Kidney epithelial cell (primary cell): ENCODE measurements around the gene EPS8L3. TPM values are rescaled to one million over a fixed set of nuclear protein-coding genes. Genes with fewer than 3 reads are reported as not detected.

Source experiments
- DNase-seq: peaks from one replicate; pipeline ENCODE4 v3.0.0-alpha.2; 2010; ENCODE audit warnings: low read depth
- H3K27me3 ChIP-seq: 2 replicates; pipeline ENCODE4 v1.6.0; 2011; ENCODE audit warnings: low read length; ENCODE audit not compliant: control insufficient read depth, insufficient read depth
- H3K36me3 ChIP-seq: 2 replicates; pipeline ENCODE4 v1.5.1; 2011; ENCODE audit warnings: low read length; ENCODE audit not compliant: control insufficient read depth, insufficient read depth
- H3K4me3 ChIP-seq: 2 replicates; pipeline ENCODE4 v1.5.1; 2011; ENCODE audit warnings: low read depth, mild to moderate bottlenecking, control low read depth, low read length
- total RNA-seq: library from RNA; depleted of rRNA; stranded (reverse); fragments of >200 nt; gene quantifications from 2 replicates; pipeline ENCODE4 v1.2.3, GENCODE V29; 2015
- TF ChIP-seq, protein P1 (sequence below): IDR thresholded peaks from 2 replicates; pipeline ENCODE4 v1.5.1; 2011; ENCODE audit warnings: mild to moderate bottlenecking, moderate library complexity, low read length, control low read depth, inconsistent platforms; ENCODE audit not compliant: insufficient read depth, poor library complexity, severe bottlenecking

EPS8L3 gene
- total RNA-seq, 1 donor from 2014 or later: 0.04 TPM

GRCh38 chr1:109783436-109783835 lies 19.7 kb upstream of the EPS8L3 start:
- Histone ChIP-seq H3K27me3 (no peaks in the 10 kb centered on the region), H3K36me3 (no peaks in the 10 kb centered on the region), H3K4me3 (no peak overlapping the region)
- TF ChIP-seq, protein P1, sequence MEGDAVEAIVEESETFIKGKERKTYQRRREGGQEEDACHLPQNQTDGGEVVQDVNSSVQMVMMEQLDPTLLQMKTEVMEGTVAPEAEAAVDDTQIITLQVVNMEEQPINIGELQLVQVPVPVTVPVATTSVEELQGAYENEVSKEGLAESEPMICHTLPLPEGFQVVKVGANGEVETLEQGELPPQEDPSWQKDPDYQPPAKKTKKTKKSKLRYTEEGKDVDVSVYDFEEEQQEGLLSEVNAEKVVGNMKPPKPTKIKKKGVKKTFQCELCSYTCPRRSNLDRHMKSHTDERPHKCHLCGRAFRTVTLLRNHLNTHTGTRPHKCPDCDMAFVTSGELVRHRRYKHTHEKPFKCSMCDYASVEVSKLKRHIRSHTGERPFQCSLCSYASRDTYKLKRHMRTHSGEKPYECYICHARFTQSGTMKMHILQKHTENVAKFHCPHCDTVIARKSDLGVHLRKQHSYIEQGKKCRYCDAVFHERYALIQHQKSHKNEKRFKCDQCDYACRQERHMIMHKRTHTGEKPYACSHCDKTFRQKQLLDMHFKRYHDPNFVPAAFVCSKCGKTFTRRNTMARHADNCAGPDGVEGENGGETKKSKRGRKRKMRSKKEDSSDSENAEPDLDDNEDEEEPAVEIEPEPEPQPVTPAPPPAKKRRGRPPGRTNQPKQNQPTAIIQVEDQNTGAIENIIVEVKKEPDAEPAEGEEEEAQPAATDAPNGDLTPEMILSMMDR: no peak
- DNase-seq: peak; percentile 79

- no peak overlapping the region for H3K4me3 ChIP-seq
- no peaks in the 10 kb centered on the region for H3K27me3 ChIP-seq
- no peak for DNase-seq
- TF ChIP-seq, protein P1: no peak
- no peaks in the 10 kb centered on the region for H3K36me3 ChIP-seq
Measured at GRCh38 chr1:109782927-109783326, 19.2 kb upstream of the EPS8L3 start.

GRCh38 chr1:109782514-109782913 lies 18.8 kb upstream of the EPS8L3 start:
- no peak for DNase-seq
- Histone ChIP-seq H3K27me3 (no peaks in the 10 kb centered on the region), H3K36me3 (no peaks in the 10 kb centered on the region), H3K4me3 (no peak overlapping the region)
- TF ChIP-seq, protein P1: no peak

GRCh38 chr1:109781806-109782205 lies 18.1 kb upstream of the EPS8L3 start:
- no peak for DNase-seq
- Histone ChIP-seq H3K36me3 (no peaks in the 10 kb centered on the region), H3K4me3 (no peak overlapping the region), H3K27me3 (no peaks in the 10 kb centered on the region)
- TF ChIP-seq, protein P1: no peak

DNA sequence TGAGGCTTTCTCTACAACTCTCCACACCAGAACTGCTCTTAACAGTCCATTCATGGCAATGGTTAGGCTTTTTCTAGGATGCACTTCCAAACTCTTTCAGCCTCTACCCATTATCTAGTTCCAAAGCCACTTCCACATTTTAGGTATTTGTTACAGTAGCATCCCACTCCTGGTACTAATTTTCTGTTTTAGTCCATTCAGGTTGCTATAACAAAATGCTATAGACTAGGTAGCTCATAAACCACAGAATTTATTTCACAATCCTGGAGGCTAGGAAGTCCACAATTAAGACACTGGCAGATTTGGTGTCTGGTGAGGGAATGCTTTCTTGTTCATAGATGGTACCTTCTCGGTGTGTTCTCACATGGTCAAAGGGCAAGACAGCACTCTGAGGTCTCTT lies 17.3 kb upstream of the EPS8L3 start:
- no peaks in the 10 kb centered on the region for H3K36me3 ChIP-seq
- H3K27me3 ChIP-seq: no peaks in the 10 kb centered on the region
- TF ChIP-seq, protein P1: no peak
- DNase-seq: no peak
- no peak overlapping the region for H3K4me3 ChIP-seq

GRCh38 chr1:109777980-109778625 lies 14.4 kb upstream of the EPS8L3 start:
- H3K4me3 ChIP-seq: no peak overlapping the region
- TF ChIP-seq, protein P1: no peak
- H3K27me3 ChIP-seq: no peaks in the 10 kb centered on the region
- no peaks in the 10 kb centered on the region for H3K36me3 ChIP-seq
- DNase-seq: no peak
